GM18526 (cell line): ENCODE data around the gene WDR1.

ENCODE experiments used
- POLR2A ChIP-seq: IDR thresholded peaks from 3 replicates; pipeline ENCODE4 v1.6.1; 2011; ENCODE audit not compliant: insufficient read length; ENCODE audit errors: extremely low read depth

The WDR1 gene

DNA sequence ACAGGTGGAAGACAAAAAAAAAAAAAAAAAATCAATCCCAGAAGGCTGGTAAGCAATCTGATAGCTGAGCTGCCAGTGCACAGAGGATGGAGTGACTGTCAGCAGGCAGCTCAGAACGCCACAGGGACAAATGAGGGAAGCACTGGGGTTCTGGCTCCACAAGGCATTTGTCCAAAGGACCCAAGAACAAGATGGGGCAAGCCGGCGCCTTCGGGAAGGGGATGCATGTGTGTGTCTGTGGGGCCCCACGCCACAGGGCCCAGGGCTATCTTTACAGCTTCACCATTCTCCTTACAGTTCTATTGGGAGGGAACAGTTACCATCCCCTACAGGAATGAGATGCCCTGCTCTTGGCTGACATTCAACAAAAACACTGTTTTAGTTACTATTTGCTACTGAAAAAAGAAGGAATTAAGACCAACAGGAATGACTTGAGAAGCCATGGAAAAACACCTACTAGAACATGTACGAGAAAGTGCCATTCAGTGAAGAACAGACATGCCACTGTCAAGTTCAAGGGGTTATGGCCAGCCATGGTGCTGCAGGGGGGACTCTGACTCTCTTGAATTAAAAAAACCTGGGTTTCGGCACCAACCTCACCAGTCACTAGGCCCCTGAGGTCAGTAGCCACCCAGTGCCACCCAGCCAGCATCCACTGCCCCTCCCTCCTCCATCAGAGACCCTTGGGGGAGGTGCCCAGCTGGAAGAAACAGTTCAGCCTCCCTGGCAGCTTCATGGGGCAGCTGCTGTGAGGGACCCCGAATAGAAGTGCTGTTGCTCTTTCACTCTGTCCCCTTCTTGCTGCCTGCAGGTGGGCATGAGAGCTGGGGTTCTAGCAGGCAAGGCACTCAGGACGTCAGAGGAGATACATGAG, 18.5 kb downstream of the WDR1 start:
- no peak for TF ChIP-seq POLR2A

DNA sequence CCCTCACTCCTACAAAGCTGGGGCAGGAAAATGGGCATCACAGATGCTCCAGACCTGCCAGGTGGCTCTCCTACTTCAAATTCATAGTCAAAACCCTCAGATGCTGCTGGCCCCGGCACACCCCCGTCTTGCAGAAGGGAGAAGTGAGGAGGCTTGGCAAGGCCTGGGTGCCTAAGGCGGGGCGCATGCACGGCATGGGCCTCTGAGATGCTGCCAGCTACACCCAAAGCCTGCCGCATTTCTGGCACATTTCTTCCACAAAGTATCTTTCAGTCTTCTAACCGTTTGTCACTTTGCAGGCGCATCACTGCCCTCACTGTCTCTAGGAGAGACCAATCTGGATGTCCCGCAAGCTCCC, 19.6 kb downstream of the WDR1 start:
- TF ChIP-seq POLR2A: no peak

DNA sequence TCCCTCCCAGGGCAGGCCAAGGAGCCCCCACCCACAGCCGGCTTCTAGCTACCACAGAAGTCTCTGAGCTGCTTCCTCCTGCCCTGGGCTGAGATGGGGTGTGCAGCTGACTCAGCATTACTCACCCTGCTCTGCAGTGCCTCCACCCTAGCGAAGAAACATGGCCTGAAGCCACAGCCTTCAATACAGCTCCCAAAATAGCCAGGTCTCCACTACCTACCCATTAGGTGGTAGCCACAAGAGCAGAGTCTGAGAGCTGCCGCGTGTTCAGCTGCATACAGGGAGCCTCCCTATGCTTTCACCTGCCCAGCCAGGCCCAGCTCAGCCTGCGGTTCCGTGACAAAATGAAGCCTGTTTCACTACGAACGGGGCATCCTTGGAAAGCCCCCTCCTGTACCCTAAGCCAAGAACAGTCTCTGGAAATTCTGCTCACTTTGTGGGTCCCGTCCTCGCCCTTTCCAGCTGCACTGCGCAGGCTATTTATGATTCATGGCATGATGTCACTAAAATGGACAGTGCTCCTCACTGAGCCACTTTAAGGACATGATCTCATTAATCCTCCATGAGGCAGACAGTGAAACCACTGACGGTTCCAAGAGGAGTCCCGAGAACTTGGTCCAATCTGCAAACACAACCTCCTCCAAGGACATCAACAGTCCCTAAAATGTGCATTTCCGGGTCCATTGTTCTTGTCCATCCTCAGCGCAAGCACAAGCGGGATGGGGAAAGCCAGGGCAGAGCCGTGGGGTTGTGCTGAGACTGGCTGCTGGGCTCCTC, 20.2 kb downstream of the WDR1 start:
- no peak for TF ChIP-seq POLR2A

DNA sequence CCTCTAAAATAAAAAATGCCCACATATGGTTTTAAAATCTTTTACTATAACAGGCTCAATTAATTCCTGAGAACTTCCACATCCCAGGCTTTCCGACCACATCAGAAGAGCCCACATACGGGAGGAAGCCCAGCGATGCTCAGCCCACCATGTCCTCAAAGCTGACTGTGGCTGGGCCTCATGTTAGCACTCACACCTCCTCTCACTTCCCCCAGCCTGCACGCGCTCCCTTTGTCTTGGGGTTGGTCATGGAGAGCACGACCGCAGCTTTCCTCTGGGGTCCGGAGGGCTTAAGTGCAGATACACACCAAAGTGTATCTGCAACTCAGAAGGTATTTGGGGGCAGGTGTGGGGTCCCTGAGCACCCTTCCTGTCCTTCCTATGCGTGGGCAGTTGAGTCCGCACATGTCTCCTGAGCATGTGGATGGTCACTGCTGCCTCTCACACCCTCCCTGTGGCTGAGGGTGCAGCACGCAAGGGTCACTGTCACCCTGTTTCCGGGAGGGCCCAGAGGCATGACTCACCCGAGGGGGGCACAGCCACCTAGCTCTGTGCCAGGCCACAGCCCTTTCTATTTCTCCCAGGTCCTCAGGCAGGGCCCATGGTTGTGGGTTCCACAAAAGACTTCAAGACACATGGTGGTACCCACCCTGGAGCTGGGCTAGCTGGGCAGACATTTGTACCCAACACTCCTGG, 21.2 kb downstream of the WDR1 start:
- no peak for TF ChIP-seq POLR2A

DNA sequence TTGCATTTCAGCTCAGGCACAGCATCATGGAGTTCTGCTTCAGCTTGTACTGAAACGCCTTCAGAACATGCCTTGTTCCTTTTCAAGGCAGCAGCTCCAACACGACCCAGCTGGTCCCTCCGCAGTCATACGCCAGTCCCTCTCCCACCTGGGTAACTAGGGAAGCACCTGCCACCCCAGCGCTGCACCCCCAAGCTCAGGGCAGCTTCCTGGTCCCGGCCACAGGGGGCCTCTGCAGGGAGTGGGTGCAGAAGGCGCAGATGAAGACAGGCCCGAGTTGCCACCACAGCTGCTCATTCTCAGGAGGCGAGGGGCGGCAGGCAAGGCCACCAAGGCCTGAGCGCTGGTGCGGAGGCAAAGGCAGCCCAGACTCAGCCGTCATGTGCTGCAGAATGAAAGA, 21.8 kb downstream of the WDR1 start:
- TF ChIP-seq POLR2A: no peak

DNA sequence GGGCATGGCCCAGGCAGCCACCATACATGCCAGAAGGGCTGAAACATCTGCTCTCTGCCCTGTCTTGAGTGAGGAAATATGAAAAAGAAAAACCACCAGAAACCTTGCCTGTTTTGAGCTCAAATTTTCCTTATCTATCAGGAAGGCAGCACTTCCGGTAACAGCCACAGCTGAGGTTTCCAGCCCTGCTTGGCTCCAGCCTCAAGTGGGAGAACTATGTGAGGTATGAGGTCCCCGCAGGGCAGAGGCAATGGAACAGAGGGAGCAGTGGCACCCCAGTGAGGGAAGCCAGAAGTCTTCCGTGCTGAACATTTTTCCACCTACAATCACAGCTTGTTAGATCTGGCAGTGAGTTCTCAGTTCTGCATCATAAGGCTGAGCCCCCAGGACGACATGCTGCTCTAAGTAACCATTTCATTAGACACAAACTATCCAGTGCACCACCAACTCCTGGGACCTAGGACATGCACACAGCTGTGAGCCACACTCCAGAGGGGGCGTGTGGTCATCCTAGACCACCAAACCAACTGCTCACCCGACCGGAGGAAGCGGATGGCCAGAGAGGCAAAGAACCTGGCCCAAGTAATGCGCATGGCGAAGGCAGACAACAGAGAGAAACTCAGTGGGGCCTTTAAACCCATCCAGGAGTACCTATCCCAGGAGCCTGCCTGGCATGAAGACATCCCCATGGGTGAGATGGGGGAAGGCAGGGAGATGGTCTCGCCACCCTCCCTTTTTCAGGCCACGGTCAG, 22.6 kb downstream of the WDR1 start:
- no peak for TF ChIP-seq POLR2A

DNA sequence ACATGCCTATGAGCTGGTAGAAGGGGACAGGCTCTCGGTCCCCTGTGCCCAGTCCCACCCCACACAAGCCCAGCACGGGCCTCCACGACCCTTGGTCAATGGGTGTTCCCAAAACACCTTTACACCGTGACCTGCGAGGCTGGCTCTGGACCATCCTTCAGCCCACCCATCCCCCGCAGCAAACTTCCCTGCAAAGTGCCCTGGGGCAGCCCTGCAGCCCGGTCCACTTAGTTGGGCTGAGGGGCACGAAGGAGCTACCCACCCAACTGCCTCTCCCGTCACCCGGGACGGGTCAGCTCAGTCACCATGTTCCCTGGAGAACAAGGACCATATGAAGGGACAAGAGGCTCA, 23.4 kb downstream of the WDR1 start:
- no peak for TF ChIP-seq POLR2A

DNA sequence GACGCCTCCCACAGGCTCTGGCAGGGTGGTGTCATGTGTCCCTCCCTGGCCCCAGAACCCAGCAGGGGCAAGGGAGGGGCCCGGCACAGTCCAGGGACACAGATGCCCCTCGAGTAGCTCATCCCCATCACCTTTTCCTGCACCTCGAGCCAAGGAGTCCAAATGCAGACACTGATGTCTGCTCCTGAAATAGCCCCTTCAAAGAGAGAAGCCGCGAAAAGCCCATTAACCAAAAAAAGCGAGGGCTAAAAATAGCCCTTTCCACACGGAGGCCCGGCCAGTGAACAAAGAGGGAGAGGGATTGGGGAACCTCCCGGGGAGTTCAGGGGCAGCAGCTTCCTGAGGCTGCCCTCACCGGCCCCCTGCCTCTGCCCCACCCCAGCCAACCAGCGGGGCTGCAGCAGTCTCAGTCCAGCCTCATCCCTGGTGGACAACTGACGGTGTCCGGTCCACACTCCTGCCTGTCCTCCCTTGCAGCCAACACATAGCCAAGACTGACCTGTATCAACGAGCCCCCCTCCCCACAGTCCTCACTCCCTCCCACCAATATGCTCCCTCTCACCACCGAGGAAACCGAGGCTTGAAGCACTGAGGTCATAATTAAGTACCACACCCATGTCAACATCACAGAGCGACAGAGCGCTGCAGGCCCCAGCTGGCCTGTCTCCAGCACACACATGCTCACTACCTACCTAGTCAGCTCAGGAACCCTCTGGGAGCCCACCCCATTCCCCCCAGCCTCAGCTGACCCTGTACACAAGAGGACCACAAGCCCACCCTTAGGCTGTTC, 23.9 kb downstream of the WDR1 start:
- no peak for TF ChIP-seq POLR2A

DNA sequence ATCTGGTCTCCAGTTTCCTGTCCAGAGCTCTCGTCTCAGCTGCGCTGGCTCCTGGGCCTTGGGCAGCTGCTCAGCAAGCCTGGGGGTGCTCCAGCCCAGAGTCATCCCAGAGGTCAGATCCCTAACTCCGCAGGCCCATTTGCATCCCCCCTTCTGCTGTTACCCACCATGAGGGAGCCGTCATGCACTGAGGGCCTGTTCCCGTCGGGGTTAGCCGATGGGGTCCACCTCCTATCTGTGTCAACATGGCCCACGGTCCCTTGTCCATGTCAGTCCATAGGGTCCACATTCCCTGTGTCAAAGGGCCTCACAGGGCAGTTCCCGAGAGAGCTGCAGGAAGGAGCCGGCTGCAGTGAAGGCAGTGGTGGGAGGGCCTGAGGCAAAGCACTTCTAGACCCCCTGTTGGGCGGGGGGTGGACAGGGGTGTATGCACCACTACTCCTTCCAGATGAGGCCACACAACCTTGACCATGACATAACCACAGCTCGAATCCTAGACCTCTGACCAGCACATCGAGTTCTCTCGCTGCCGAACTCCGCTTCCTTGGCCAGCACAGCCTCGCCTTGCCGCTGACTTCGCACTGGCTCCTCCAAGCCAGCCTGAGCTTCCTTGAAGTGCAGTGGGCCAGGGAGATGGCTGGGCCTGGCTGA, 24.9 kb downstream of the WDR1 start:
- no peak for TF ChIP-seq POLR2A

DNA sequence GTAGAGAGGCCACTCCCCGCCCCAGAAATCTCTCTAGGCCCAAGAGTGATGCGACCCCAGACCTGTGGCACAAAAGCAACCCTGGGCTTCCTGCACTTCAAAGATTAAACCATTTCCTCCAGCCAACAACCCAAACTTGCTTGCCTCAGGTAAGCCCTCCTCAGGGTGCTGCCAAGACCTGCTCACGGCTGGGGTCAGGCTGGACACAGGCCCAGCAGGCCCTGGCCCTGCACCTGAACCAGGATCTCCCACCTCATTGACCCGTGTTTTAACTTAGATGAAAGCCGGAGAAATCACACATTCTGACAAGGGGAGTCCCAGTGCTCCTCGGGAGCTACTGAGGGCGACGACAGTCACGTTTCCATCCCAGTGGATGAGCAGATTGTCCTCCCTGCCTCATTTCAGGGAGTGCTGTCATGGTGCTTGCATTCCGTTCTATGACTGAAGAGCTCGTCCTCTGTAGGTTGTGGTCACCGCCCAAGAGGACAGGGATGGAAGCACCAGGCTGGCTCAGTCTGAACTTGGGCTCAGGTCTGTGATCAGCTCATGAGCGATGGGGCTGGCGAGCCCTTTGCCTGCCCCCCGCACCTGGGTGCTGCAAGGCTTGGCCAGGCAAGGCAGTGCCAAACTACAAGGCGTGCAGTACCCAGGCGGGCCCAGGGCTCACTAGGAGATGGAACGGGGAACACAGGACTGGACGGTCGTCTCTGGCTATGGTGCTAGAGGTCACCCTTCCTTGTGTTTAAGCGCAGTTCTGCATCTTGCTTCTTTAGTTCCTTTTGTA, 25.9 kb downstream of the WDR1 start:
- TF ChIP-seq POLR2A: no peak

DNA sequence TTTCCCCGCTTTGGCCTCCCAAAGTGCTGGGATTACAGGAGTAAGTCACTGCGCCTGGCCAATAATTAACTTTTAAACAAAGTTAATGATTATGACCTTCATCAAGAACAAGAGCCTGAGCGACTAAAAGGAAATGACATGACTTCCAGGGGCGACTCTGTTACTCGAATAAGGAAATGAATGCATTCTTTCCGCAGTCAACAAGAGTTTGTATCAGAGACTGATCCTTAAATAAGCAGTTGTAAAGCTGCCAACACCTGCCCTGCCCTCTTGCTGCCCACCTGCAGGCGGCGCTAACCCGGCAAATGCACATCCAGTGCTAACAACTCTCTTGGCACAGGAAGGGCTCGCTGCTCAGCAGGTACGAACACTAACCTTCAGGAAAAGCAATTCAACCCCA, 27.3 kb downstream of the WDR1 start:
- TF ChIP-seq POLR2A: no peak

DNA sequence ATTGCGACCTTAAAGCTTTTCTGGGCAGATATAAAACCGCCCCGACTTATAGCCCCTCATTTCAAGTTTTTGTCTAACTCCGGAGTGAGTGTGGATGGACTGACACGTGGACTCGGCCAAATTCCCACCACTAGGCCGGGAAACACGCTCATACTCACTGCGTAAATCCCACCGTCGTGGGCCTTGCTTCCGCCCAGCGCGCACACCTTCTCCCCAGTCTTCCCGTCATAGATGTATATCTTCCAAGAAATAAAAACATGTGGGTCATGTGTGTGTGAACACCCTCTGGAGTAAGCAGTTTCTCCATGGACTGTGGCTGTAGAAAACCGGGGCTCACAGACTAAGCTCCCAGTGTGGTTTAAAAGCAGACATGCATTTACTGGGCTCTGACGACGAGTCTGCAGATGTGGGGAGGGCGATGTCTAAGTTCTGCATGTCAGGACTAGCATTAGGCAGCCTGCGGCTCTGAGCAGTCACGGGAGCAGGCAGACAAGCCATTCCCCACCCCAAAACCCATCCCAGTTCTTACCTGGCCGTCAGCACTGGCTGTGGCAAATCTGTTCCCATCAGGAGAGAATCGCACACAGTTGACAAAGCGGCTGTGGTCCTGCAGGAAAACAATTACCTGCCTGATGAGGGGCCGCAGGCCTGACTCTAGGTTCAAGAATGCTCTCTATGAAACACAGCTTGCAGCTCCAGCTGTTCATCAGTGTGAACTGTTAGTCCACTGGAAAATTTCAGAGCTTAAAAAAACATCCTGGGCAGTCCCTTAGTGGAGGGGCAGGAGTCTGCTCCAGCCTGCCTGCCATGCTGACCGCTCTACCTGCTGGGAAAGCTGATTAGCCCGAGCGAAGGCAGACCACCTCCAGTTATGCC, 28.2 kb downstream of the WDR1 start:
- no peak for TF ChIP-seq POLR2A

DNA sequence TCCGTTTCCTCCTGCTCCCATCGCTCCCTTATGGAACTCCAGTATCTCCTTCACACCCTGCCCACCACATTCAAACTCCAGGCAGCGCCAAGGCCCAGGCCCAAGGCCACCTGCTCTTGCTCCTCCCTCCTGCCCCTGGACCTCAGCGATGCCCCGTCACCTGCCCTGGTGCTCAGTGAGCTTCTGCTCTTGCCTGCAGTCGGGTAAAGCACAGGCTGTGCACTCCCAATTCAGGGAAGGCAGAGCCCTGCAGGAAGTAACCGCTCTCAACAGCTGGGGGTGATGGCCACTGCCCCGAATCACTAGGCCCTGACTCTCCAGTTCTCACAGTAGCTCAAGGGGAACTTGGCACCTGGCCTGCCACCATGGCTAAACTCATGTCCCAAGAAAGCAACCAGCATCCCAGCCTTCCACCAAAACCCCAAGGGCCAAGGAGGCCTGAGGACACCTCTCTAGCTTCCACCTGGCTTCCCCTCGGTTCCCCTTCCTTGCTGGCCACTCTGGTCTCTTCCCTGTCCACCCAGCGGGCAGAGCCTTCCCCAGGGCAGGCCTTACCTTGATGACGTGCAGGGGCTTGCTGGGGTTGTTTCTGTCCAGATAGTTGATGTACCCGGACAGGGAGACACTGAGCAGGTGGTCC, 29.3 kb downstream of the WDR1 start:
- no peak for TF ChIP-seq POLR2A
